Right hindlimb (tissue), 1 donor: Measurements from ENCODE around the gene AOC2.
"Not testable (repeated sequence)": the region's sequence is repeated elsewhere in the genome, so short reads cannot be mapped to it uniquely, and the experiment has no call there.

Experiments
- DNase-seq: peaks from one replicate; pipeline ENCODE4 v3.0.0-alpha.2; 2018

AOC2 gene

GRCh38 chr17:42855048-42855596 is 10.7 kb downstream of the AOC2 start:
- DNase-seq = no peak

- DNase-seq = not testable (repeated sequence)
Observed at GRCh38 chr17:42856093-42856492, 11.7 kb downstream of the AOC2 start.

GRCh38 chr17:42856516-42856915 is 12.1 kb downstream of the AOC2 start:
- DNase-seq = not testable (repeated sequence)

- DNase-seq = no peak
Observed at GRCh38 chr17:42857389-42857788, 13.0 kb downstream of the AOC2 start.

GRCh38 chr17:42865638-42866094 is 21.3 kb downstream of the AOC2 start:
- no peak for DNase-seq

GRCh38 chr17:42866216-42866615 is 21.8 kb downstream of the AOC2 start:
- DNase-seq = no peak

- DNase-seq = no peak
Observed at GRCh38 chr17:42866631-42867575, 22.5 kb downstream of the AOC2 start.

- not testable (repeated sequence) for DNase-seq
Observed at GRCh38 chr17:42867694-42868261, 23.4 kb downstream of the AOC2 start.

GRCh38 chr17:42868338-42868737 is 24.0 kb downstream of the AOC2 start:
- DNase-seq = no peak

GRCh38 chr17:42871647-42872046 is 27.3 kb downstream of the AOC2 start:
- no peak for DNase-seq

GRCh38 chr17:42872251-42872965 is 28.0 kb downstream of the AOC2 start:
- no peak for DNase-seq

- no peak for DNase-seq
Observed at GRCh38 chr17:42873315-42873714, 28.9 kb downstream of the AOC2 start.

GRCh38 chr17:42873932-42874695 is 29.7 kb downstream of the AOC2 start:
- not testable (repeated sequence) for DNase-seq

- DNase-seq = no peak
Observed at GRCh38 chr17:42877037-42877436, 32.7 kb downstream of the AOC2 start.

GRCh38 chr17:42878123-42878880 is 33.9 kb downstream of the AOC2 start:
- no peak for DNase-seq

GRCh38 chr17:42878924-42879595 is 34.7 kb downstream of the AOC2 start:
- DNase-seq = no peak

GRCh38 chr17:42879596-42879985 is 35.2 kb downstream of the AOC2 start:
- peak; percentile 34 for DNase-seq

GRCh38 chr17:42880776-42881310 is 36.5 kb downstream of the AOC2 start:
- DNase-seq = no peak

GRCh38 chr17:42881706-42882105 is 37.3 kb downstream of the AOC2 start:
- not testable (repeated sequence) for DNase-seq

- DNase-seq = no peak
Observed at GRCh38 chr17:42882166-42882565, 37.8 kb downstream of the AOC2 start.
